Smooth muscle cell of the brain vasculature (primary cell): ENCODE results near the gene TENT5C.

Source experiments
- DNase-seq: peaks from one replicate; pipeline ENCODE4 v3.0.0-alpha.2; 2012; ENCODE audit warnings: low read depth, low spot score

TENT5C gene

GRCh38 chr1:117573386-117574023 is 32.3 kb upstream of the TENT5C start:
- DNase-seq, result peak; percentile 75

GRCh38 chr1:117574161-117574835 is 31.6 kb upstream of the TENT5C start:
- DNase-seq, result no peak

- DNase-seq, result no peak
Measured at GRCh38 chr1:117575586-117576225, 30.1 kb upstream of the TENT5C start.

GRCh38 chr1:117576236-117576635 is 29.6 kb upstream of the TENT5C start:
- DNase-seq, result no peak

- DNase-seq, result no peak
Measured at GRCh38 chr1:117577191-117577885, 28.5 kb upstream of the TENT5C start.

- DNase-seq, result no peak
Measured at GRCh38 chr1:117578466-117578865, 27.4 kb upstream of the TENT5C start.

- DNase-seq, result no peak
Measured at GRCh38 chr1:117579221-117579906, 26.5 kb upstream of the TENT5C start.

- no peak for DNase-seq
Measured at GRCh38 chr1:117580436-117580835, 25.4 kb upstream of the TENT5C start.

- no peak for DNase-seq
Measured at GRCh38 chr1:117580882-117581281, 25.0 kb upstream of the TENT5C start.

- DNase-seq, result no peak
Measured at GRCh38 chr1:117581391-117581943, 24.4 kb upstream of the TENT5C start.

- no peak for DNase-seq
Measured at GRCh38 chr1:117582451-117582850, 23.4 kb upstream of the TENT5C start.

- no peak for DNase-seq
Measured at GRCh38 chr1:117583247-117583646, 22.6 kb upstream of the TENT5C start.

- no peak for DNase-seq
Measured at GRCh38 chr1:117584181-117584580, 21.7 kb upstream of the TENT5C start.

GRCh38 chr1:117585086-117585485 is 20.8 kb upstream of the TENT5C start:
- DNase-seq, result no peak

- DNase-seq, result no peak
Measured at GRCh38 chr1:117586337-117586736, 19.5 kb upstream of the TENT5C start.

GRCh38 chr1:117586747-117587498 is 18.9 kb upstream of the TENT5C start:
- no peak for DNase-seq

GRCh38 chr1:117587499-117588356 is 18.1 kb upstream of the TENT5C start:
- DNase-seq, result no peak

GRCh38 chr1:117589544-117589943 is 16.3 kb upstream of the TENT5C start:
- DNase-seq, result no peak

GRCh38 chr1:117590273-117590925 is 15.4 kb upstream of the TENT5C start:
- no peak for DNase-seq
